HG02798 (cell line): Measurements from ENCODE around the gene HECW1.
"Not testable (repeated sequence)": the region's sequence is repeated elsewhere in the genome, so short reads cannot be mapped to it uniquely, and the experiment has no call there.

Experiments
- ATAC-seq: cut with Tn5 transposase; IDR thresholded peaks from one replicate; pipeline ENCODE4 v1.9.1; 2021; ENCODE audit warnings: mild to moderate bottlenecking; ENCODE audit not compliant: unreplicated experiment, poor library complexity

HECW1 gene

DNA sequence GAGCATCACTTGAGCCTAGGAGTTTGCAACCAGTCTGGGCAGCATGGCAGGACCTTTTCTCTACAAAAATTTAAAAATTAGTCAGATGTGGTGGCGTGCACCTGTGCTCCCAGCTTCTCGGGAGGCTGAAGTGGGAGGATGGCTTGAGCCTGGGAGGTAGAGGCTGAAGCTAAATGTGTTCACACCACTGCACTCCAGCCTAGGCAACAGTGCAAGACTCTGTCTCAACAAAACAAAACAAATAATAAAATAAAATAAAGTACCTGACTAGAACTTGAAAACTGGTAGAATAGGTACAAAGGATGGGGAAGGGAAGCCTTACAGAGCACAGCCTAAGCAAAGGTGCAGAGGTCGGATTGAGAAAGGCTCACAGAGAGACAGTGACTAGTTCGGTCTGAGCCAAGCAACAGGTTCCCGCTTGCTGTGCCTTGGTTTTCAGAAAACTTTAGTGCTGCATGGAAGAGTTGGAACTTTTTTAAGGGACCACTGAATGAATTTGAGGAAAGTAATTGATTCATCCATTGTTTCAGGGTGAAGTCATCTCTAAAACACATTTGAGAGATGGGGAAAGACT, 370.3 kb downstream of the HECW1 start:
- no peak for ATAC-seq

GRCh38 chr7:43484678-43485395, 372.4 kb downstream of the HECW1 start:
- no peak for ATAC-seq

DNA sequence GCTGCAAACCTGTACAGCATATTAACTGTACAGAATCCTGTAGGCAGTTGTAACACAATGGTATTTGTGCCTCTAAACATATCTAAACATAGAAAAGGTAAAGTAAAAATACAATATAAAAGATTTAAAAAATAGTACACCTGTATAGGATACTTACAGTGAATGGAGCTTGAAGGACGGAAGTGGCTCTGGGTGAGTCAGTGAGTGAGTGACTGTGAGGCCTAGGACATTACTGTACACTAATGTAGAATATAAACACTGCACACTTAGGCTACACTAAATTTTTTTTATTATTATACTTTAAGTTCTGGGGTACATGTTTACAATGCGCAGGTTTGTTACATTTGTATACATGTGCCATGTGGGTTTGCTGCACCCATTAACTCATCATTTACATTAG, 373.1 kb downstream of the HECW1 start:
- no peak for ATAC-seq

- not testable (repeated sequence) for ATAC-seq
Observed at GRCh38 chr7:43486008-43486407, 373.6 kb downstream of the HECW1 start.

- no peak for ATAC-seq
Observed at GRCh38 chr7:43486634-43487033, 374.2 kb downstream of the HECW1 start.

DNA sequence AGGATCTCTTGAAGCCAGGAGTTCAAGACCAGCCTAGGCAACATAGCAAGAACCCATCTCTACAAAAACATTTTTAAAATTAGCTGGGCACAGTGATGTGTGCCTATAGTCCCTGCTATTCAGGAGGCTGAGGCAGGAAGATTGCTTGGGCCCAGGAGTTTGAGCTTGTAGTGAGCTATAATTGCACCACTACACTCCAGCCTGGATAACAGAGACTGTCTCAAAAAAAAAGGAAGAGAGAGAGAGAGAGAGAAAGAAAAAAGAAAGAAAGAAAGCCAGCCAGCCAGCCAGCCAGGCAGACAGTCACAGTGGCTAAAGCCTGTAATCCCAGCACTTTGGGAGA, 375.3 kb downstream of the HECW1 start:
- ATAC-seq, result no peak

GRCh38 chr7:43489257-43489656, 376.8 kb downstream of the HECW1 start:
- no peak for ATAC-seq

GRCh38 chr7:43490016-43490415, 377.6 kb downstream of the HECW1 start:
- no peak for ATAC-seq

DNA sequence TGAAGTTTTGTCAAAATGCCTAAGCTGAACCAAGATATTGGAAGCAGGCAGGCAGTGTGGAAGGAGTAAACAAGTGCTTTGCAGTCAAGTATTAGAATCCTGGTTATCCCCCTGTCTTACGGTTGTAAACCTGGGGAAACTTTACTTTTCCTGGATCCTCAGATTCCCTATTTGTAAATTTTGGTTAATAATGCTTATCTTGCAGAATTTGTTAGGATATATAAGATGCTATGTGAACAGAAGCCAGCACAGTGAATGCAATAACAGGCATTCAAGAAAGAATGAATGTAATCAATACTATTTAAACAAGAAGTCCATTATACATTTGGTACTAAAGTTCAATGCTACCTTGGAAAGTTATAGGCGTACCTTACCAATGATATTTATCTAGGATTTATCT, 378.7 kb downstream of the HECW1 start:
- ATAC-seq, result no peak

DNA sequence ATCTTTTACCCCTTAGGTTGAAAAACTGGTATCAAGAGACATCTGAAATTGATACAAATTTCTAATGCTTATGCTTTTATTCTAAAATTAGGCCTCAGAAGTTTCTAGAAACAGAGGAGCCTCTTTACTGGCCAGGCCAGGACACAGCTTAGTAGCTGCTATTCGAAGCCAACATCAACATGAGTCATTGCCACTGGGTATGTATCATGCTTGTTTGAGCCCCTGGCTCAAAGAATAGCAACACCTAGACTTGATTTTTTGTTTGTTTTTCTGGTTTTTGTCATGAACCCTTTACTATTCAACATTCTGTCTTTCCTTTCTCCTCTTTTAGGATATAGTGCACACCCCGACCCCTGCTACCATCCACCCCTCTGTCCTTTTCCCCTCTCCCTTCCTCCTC, 379.5 kb downstream of the HECW1 start:
- ATAC-seq, result no peak

- ATAC-seq, result no peak
Observed at GRCh38 chr7:43492896-43493295, 380.4 kb downstream of the HECW1 start.

DNA sequence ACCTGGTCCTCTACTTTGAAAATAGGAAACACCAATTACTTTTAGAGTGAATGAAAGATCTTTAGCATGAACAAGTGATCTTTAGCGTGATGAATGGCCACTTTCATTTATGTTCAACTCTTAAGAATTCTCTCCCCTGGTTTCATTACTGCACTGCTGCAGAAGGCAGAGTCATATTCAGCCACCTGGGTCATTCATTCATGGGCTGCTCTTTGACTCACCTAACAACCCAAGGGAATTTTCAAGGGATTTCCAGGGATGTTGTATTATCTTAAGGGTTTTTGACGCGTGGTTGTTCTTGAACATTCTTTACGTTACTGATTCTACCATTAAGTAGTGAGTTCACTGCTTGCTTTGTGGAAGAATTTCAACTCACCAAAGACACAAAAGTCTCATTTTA, 383.1 kb downstream of the HECW1 start:
- ATAC-seq, result peak; percentile 61

- no peak for ATAC-seq
Observed at GRCh38 chr7:43496596-43496995, 384.1 kb downstream of the HECW1 start.

- ATAC-seq, result no peak
Observed at GRCh38 chr7:43501870-43502269, 389.4 kb downstream of the HECW1 start.

GRCh38 chr7:43502941-43503340, 390.5 kb downstream of the HECW1 start:
- no peak for ATAC-seq

GRCh38 chr7:43505412-43505811, 393.0 kb downstream of the HECW1 start:
- no peak for ATAC-seq

- no peak for ATAC-seq
Observed at GRCh38 chr7:43506460-43506859, 394.0 kb downstream of the HECW1 start.

DNA sequence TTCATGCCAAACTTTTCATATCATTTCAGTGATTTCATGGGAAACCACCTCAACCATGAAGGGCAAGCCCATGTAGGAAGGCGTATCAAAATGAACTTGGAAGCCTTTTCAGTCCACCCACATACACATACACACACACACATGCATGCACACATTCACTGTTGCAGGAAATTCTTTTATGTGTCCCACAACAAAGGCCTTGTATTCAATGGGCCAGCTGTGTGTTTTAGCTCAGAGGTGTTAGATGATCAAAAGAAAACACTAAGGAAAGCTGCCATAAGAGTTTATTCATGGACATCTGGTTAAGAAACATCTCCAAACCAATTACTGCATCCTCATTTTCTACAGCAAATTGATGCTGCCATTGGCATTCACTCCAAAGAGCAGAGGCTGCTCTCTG, 396.0 kb downstream of the HECW1 start:
- ATAC-seq, result no peak

DNA sequence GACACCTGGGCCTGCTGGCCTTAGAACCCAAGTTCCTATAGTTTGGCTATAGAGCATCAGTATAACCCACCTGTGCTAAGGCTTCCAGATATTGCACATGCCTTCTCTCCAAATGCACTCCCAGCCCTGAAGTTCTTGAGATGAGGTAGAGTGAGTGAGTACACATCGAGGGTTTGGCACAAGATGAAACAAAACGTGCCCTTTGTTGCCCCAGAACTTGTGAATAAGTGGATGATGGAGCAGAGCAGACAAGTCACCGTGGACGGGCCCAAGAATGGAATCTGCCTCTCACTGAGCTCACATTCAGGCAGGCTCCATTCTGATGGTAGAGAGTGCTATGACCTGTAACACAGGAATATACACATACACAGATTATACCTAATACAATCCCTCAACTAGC, 397.5 kb downstream of the HECW1 start:
- ATAC-seq, result no peak

DNA sequence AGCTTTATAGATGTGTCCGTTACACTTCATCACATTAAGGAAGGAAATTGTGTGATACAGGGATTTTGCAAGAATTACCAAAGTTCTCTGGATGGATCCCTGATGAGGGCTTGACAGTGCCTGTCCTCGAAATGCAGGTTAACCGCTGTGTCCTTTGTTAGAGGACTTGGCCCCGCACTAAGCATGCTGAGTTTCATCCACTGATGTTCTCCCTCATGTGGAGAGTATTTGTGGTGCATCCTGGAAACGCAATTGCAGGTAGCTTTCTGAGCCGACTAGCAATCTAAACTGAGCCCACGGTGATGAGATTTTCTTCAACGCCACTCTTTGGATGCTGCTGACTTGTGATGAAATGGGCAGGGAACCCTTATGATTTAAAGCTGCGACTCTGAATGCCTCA, 398.6 kb downstream of the HECW1 start:
- ATAC-seq, result no peak

GRCh38 chr7:43511769-43512515, 399.5 kb downstream of the HECW1 start:
- no peak for ATAC-seq

DNA sequence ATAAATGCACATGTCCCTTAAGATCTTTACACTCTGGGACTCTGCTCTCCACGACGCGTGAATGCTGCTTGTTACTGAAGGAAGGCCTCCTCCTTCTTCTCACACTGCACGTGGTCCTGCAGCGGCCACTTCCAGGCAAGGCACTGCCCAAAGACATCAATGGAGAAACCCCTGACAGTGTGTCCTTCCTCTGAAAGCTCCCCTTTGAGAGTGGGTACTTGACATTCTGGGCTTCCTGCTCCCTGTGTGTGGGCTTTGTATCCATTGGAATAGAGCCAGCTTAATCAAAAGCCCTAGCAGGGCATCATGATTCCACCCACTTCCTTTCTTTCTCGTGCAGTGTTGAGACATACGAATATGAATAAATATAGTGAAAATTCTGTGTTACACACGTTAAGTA, 400.8 kb downstream of the HECW1 start:
- ATAC-seq, result no peak
